HK-2 (cell line): Measurements from ENCODE around the gene CLPTM1L.
"Not testable (repeated sequence)": the region's sequence is repeated elsewhere in the genome, so short reads cannot be mapped to it uniquely, and the experiment has no call there.

ENCODE experiments used
- DNase-seq: peaks from one replicate; pipeline ENCODE4 v3.0.0-alpha.2; 2018; ENCODE audit not compliant: unreplicated experiment

CLPTM1L gene

DNA sequence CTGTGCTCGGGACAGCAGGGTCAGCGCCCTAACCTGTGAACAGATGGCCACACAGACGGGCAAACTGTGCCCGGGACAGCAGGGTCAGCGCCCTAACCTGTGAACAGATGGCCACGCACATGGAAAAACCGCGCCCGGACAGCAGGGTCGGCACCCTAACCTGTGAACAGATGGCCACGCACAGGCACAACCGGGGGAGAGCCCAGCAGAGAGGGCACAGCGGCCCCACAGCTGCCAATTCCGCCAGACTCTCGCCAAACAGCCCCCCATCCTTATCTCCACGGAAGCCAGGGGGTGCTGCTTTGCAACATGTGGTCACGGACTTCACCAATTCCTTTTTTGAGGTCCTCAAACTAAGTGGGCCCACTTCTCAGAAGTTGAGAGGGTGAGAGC lies 5.1 kb downstream of the CLPTM1L start:
- DNase-seq = not testable (repeated sequence)

DNA sequence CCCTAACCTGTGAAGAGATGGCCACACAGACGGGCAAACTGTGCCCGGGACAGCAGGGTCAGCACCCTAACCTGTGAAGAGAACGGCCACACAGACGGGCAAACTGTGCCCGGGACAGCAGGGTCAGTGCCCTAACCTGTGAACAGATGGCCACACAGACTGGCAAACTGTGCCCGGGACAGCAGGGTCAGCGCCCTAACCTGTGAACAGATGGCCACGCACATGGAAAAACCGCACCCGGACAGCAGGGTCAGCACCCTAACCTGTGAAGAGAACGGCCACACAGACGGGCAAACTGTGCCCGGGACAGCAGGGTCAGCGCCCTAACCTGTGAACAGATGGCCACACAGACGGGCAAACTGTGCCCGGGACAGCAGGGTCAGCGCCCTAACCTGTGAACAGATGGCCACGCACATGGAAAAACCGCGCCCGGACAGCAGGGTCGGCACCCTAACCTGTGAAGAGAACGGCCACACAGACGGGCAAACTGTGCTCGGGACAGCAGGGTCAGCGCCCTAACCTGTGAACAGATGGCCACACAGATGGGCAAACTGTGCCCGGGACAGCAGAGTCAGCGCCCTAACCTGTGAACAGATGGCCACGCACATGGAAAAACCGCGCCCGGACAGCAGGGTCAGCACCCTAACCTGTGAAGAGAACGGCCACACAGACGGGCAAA lies 5.6 kb downstream of the CLPTM1L start:
- DNase-seq = not testable (repeated sequence)

DNA sequence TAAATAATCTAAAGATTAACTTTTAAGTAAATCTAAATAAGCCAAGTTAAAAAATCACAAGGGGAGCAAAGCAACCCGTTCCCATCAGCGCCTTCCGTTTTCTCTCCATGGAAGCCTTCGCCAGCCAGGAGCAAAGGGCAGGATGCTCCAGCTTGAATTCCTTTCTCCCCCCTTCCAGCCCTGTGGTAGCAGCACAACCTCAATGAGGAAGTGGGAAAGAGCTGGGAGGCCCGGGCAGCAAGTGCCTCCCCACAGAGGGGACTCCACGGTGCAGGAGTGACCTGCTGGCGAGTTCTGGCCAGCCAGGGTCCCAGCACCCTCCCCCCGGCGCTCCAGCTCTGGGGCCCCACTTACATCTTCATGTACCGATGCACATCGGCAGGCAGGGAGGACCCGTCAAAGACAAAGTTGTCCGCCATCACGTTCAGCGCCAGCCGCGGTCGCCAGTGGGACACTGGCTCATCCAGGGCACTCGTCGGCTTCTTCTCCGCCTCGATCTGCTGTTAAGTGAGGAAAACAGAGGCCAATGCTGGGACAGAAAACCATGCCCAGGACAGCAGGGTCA lies 6.3 kb downstream of the CLPTM1L start:
- DNase-seq = no peak

DNA sequence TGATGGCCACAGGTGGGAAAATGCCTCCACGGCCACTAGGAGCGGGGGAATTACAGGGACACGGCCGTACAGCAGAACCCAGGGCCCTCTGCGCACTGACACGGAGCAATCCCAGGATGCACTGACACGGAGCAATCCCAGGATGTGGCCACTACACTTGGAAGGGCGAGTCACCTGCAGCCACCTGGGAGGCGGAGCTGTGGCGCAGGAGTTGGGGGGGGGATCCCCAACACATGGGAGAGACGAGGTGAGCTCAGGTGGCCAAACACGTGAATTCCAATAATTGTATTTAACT lies 6.8 kb downstream of the CLPTM1L start:
- no peak for DNase-seq

DNA sequence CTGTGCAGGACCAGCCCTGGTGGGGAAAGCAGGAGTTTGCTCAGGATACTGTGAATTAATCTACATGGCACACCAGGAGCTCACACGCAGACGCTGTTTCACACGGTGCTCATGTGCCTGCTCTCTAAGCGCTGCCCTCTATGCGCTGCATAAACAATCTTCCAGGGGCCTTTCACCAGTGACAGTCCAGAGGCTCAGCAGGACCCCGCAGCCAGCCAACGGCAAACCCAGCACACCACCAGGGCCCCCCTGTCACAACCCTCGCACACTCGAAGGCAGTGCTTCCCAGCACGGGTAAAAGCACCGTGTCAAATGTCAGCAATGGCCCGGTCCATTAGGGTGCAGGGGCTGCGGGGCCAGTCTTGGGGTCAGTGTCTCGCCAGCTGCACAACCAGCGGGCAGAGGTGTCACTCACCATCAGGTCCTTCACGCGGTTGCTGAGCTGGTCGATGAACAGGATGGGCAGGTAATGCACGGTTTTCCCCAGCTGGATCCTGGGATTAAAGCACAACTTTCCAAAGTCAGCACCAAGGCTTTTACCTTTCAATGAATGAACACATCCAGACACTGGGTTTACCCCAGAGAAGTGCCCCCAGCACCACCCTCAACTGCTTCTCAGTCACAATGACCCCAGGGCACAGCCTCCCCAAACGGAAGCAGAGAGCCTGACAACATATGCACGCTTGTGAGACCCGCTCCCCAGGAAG lies 7.3 kb downstream of the CLPTM1L start:
- DNase-seq = no peak

DNA sequence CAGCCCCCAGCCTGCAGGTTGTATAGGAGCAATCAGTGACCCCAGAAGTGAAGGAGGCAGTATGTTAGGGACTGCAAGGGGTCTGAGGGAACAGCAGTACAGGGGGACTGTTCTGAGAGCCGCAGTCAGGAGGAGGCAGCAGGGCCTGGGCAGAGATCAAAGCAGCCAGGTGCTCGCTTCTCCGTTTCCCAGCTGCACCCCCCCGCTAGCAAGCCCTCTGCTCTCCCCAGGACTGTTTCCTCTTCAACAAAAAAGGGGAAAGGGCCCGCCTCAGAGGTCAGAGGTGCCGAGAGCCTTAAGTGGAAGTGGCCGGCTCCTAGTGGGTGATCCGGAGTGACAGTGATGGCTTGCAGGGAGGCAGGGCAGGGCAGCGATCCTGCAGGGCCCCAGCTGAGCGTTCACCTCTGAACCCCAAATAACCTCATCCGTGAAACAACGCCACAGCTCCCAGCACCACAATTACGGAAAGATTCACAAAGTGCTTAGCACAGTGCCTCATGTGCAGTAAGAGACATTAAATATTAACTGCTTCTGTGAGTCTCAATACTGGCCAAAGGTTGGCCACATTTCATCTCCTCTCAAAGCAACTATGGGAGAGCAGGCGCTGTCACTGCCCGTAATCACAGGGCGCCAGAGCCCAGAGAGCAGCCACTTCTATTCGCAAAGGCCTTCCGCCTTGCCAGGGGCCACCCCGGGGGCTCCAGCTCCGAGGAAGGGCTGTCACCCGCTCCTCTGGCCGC lies 8.0 kb downstream of the CLPTM1L start:
- no peak for DNase-seq

DNA sequence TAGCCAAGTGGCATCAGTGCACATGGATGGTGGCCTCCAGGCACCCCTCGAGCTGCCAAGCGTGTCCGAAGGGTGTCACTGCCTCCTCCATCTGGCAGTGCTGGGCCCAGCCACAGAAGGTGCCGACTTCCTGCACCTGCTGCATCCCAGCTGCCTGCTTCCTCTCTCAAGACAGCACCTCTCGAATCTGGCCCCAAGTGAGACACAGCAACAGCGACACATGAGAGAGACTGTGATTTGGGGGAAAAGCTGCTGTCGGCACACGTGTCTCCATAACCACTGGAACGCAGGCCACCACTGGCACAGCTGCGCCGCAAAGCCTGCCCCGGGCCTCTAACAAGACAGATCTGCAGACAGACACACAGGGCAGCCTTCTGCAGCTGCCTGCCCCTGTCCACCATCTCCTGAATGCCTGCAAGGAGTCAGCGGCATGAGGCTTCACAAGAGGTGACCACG lies 8.8 kb downstream of the CLPTM1L start:
- no peak for DNase-seq

DNA sequence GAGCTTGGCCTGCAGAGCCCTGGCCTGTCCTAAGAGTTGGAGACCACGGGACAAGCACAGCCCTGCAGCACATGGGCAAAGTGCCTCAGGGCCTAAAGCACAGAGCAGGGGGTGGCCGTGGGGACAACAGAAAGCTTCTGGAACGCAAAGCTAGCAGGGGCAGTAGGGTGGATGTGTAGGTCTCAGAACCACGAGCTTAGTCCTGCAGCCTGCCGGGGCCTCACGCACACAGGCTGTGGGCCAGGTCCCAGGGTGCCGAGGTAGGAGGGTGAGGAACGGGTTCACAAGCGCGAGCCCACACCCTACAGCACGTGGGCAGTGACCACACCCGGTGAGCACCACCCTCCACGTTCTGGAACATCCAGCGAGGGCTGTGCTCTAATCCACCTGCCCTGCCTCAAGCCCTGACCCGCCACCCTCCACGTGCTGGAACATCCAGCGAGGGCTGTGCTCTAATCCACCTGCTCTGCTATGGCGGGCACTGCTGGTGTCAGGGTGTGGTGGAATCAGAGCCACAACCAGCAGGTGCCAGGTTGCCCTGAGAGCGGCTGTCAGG lies 9.3 kb downstream of the CLPTM1L start:
- DNase-seq = no peak

DNA sequence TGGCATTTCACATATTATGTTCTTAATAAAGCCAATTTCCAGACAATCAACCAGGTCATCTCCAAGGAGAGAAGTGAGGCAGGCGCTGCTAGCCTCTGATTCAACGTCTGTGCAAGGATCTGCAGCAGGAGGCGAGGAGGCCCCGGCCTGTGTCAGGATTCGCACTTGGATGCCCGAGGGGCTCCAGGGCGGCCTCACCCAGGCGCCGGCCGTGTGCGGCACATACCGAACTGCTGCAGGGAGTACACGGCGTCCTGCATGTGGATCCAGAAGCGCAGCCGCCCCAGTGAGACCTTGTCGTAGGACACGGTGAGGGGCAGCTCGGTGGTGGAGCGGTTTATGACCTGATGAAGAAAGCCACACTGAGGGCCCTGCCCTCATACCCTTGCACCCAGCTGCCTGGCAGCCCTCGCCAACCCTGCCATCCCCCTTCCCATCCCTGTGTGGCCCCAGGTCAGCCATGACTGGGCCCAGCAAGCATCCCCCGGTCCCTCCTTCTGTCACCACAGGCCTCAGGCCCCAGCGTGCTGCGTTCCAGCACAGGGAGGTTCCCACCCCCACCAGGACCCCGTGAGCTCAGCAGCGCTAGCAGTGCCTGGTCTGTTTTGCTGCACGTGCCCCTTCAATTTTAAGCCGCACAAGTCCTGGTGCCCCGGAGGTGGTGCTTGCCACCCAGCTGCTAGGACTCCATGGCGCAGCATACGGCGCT lies 9.9 kb downstream of the CLPTM1L start:
- no peak for DNase-seq

DNA sequence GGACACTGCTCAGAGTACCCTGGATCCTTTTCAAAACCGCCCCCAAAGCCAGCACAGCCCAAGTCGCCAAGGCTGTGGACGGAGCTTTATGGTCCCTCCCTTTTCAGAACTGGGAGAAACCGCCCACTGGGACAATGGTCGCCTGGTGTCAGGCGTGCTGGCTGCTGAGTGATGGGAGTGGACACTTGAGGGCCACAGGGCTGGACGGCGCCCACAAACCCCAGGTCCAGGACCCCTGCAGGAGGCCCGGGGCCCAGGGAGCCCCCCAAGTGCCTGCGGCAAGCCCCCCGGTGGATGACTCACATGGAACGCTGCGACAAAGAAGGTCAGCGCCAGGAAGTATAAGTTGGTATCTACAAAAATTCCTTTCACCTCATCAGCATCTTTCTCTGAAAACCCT lies 10.9 kb downstream of the CLPTM1L start:
- no peak for DNase-seq

DNA sequence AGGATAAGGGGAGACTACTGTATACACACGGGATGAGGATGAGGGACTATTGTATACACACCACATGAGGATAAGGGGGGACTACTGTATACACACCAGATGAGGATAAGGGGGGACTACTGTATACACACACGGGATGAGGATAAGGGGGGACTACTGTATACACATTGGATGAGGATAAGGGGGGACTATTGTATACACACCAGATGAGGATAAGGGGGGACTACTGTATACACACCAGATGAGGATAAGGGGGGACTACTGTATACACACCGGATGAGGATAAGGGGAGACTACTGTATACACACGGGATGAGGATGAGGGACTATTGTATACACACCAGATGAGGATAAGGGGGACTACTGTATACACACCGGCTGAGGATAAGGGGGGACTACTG lies 11.6 kb downstream of the CLPTM1L start:
- DNase-seq = not testable (repeated sequence)

DNA sequence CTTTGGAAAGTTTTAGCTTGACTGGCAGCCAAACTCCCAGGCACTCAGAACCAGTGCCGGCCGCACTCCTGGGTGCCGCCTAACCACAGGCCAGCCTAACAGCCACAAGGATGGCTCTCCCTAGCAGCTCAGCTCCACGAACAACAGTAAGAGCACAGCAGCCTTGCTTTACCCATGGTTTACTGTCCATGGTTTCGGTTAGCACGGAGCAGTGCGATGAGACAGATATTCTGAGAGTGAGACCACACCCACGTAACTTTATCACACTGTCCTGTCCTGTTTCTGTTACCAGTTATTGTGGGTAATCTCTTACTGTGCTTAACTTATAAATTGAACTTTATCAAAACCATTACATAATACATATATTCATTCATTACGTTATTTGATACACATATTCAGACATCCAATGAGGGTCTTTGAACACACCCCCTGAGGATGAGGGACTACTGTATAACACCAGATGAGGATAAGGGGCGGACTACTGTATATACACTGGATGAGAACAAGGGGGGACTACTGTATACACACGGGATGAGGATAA lies 12.4 kb downstream of the CLPTM1L start:
- no peak for DNase-seq

DNA sequence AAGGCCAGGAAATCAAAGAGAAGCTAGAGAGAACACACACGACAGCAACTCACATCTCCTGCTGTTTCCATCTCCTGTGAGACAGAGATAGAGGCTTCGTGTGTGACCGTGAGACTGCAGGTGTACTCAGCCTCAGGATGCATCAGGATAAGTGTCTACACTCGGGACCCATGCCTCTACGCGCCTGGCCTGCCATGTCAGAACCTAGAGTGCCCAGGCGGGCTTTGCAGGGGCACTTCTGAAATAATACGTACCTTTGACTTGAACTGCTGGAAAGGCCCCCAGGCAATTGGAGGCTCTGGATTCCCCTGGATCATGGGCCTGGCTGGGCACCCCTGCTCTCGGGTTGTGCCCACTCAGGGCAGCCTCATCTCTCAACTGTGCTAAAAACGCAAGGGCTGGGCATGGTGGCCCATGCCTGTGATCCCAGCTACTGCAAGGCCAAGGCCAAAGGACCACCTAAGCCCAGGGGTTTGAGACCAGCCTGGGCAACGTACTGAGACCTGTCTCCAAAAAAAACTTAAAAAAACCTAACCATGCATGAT lies 13.0 kb downstream of the CLPTM1L start:
- DNase-seq = no peak

DNA sequence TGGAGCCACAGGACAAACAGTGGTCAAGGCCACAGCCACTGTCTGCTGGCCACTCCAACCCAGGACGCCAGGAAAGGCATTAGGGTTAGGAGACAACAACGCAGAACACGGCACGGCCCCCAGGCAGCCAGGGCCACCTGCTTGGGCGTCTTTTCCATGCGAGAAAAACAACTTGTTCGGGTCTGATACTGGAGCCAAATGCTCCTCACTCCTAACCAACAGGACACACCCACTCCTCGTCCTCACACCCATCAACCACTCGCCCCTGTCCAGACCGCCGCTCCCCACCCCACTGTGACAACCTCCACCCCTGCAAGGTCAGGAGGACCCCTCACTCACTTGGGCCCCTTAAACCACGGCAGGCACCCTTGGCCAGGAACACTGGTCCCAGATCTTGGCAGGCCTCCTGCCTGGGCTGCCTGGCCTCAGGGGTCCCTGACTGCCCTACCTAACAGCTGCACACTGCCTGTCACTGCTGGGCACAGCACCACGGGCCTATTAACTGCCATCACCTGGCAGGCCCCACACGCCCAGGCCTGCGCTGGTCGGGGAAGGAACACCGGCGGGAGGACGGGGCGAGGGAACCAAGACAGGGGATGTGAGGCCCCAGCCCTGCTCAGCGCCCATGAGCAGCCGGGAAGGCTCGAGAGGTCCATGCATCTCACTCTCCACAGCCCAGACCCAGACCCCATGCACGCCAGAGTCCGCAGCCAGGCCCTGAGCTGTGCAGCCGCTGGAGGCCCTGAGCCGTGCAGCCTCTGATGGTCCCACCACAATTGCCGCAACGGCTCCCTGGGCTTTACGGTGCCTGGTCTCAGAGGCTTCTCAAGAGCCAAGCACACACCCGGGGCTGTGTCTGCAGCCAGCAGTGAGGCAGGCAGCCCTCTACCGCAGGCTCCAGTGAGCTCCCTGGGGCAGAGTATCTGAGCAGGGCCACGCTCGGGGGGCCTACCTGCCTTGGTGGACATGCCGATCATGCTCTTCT lies 13.8 kb downstream of the CLPTM1L start:
- DNase-seq = no peak

DNA sequence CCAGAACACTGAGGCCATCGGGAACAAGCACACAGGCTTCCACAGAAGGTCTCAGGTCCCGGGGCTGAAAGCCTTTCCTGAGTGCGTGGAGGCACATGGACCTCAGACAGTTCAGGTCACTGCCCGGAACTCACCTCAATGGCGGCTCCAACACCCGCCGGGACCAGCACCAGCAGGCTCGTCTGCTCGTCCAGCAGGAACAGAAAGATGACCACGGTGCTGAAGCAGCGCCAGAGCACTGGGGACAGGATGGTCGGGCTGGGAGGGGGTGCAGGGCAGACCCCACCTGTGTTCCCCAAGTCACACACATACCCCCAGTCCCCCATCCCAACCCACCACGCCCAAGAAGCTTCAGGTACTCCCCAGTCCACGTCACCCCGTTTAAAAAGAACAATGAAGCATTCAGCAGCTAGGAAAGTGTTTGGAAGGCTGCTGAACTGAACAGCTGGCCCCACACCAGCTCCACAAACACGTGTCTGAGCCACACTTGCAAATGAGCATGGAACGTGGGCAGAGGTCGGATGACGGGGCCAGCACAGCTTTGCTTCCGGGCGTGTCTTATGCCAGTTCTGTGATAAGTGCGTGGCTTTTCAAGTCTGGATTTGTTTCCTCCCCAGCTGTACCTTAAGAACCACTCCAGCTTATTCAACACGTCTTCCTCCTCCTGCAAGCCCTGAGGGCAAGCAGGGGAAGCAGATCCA lies 14.6 kb downstream of the CLPTM1L start:
- DNase-seq = no peak

DNA sequence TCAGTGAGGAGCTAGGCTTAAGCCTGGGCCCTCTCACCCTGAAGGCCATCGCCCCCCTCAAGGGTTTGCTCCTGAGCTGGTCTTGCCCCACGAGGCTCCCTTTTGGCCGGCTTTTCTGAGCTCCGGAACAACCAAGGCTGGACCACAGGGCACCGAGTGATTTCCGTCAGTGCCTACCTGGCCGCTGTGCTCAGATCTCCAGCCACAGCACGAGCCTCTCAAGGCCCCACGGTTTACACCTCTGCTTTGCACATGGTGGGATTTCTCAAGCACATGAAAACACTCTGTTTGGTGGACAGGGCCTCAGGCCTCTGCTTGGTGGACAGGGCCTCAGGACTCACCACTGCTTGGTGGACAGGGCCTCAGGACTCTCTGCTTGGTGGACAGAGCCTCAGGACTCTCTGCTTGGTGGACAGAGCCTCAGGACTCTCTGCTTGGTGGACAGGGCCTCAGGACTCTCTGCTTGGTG lies 15.8 kb downstream of the CLPTM1L start:
- no peak for DNase-seq

DNA sequence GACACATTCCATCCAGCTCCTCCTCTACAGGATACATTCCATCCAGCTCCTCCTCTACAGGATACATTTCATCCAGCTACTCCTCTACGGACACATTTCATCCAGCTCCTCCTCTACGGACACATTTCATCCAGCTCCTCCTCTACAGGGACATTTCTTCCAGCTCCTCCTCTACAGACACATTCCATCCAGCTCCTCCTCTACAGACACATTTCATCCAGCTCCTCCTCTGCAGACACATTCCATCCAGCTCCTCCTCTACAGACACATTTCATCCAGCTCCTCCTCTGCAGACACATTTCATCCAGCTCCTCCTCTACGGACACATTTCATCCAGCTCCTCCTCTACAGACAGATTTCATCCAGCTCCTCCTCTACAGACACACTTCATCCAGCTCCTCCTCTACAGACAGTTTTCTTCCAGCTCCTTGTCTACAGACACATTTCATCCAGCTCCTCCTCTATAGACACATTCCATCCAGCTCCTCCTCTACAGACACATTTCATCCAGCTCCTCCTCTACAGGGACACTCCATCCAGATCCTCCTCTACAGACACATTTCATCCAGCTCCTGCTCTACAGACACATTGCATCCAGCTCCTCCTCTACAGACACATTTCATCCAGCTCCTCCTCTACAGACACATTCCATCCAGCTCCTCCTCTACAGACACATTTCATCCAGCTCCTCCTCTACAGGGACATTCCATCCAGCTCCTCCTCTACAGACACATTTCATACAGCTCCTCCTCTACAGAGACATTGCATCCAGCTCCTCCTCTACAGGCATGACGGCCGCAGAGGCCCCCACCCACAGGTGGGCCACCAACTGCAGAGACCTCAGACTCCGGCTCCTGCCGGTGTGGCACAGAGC lies 16.4 kb downstream of the CLPTM1L start:
- DNase-seq = not testable (repeated sequence)
